MCF 10A (cell line): ENCODE results near the gene PRPF18. TPM values are rescaled to one million over a fixed set of nuclear protein-coding genes. Genes with fewer than 3 reads are reported as not detected.

Experiments
- BruUV-seq: library from RNA; stranded (reverse); fragments of 400-500 nt; replicated peaks from 2 replicates; lab custom pipeline; 2021; lab: Mats Ljungman, UMichigan
- CTCF ChIA-PET: fragments of 300-600 bp; sonication (Branson Sonifier 250); formaldehyde crosslinking; extraction: SDS; loops from one replicate; lab custom pipeline; 2021; ENCODE audit warnings: antibody characterized with exemption, inconsistent platforms; lab: Yijun Ruan, JAX
- POLR2A ChIA-PET: fragments of 300-600, 350-650 bp; sonication (Branson Sonifier 250); formaldehyde crosslinking; extraction: SDS; loops from one replicate; lab custom pipeline; 2020; ENCODE audit warnings: antibody characterized with exemption, inconsistent platforms; lab: Yijun Ruan, JAX
- DNase-seq: peaks from one replicate; pipeline ENCODE4 v3.0.0-alpha.2; 2018; ENCODE audit not compliant: unreplicated experiment
- H3K27ac Mint-ChIP-seq: one replicate; pipeline ENCODE4 v1.8.0; 2022; ENCODE audit warnings: mild to moderate bottlenecking, low read depth, mixed read lengths; ENCODE audit not compliant: unreplicated experiment
- H3K27me3 Mint-ChIP-seq: one replicate; pipeline ENCODE4 v1.8.0; 2022; ENCODE audit warnings: mixed read lengths; ENCODE audit not compliant: insufficient read depth, unreplicated experiment
- H3K36me3 Mint-ChIP-seq: one replicate; pipeline ENCODE4 v1.8.0; 2022; ENCODE audit warnings: mild to moderate bottlenecking, moderate library complexity, mixed read lengths; ENCODE audit not compliant: insufficient read depth, unreplicated experiment
- H3K4me1 Mint-ChIP-seq: one replicate; pipeline ENCODE4 v1.8.0; 2022; ENCODE audit warnings: mixed read lengths; ENCODE audit not compliant: insufficient read depth, unreplicated experiment
- H3K4me3 Mint-ChIP-seq: one replicate; pipeline ENCODE4 v1.8.0; 2022; ENCODE audit warnings: mild to moderate bottlenecking, moderate library complexity, mixed read lengths; ENCODE audit not compliant: unreplicated experiment
- H3K9me3 Mint-ChIP-seq: one replicate; pipeline ENCODE4 v1.8.0; 2022; ENCODE audit warnings: mixed read lengths; ENCODE audit not compliant: unreplicated experiment
- intact Hi-C: fragments of 100-400 bp; cut with micrococcal nuclease; formaldehyde crosslinking; loops from 2 replicates; pipeline ENCODE4 v1.14.1; 2022
- total RNA-seq: library from RNA; stranded (reverse); gene quantifications from 2 replicates; pipeline ENCODE4 v1.2.3, GENCODE V29; 2022
- TF ChIP-seq, protein P1 (sequence below): fragments of 200-600 bp; IDR thresholded peaks from one replicate; pipeline ENCODE4 v1.8.0; 2022; ENCODE audit warnings: antibody characterized with exemption, mild to moderate bottlenecking; ENCODE audit not compliant: unreplicated experiment

The PRPF18 gene
- total RNA-seq, 1 experiment from 2014 or later: 27.8 TPM

GRCh38 chr10:13670311-13670710 lies 83.5 kb downstream of the PRPF18 start:
- no peak overlapping the region for H3K4me3 Mint-ChIP-seq
- ChIA-PET POLR2A (no interaction called here), CTCF (interaction anchor here (1.0 kb wide), 1 partner anchor 9 kb away, joined by 4 read pairs; no protein-coding TSS in a partner anchor)
- H3K9me3 Mint-ChIP-seq: no peaks in the 10 kb centered on the region
- H3K27me3 Mint-ChIP-seq: no peaks in the 10 kb centered on the region
- intact Hi-C loops: no loop called here
- no peak overlapping the region for H3K27ac Mint-ChIP-seq
- no TSS peak for BruUV-seq
- no peaks in the 10 kb centered on the region for H3K36me3 Mint-ChIP-seq
- no peaks in the 10 kb centered on the region for H3K4me1 Mint-ChIP-seq
- TF ChIP-seq, protein P1, sequence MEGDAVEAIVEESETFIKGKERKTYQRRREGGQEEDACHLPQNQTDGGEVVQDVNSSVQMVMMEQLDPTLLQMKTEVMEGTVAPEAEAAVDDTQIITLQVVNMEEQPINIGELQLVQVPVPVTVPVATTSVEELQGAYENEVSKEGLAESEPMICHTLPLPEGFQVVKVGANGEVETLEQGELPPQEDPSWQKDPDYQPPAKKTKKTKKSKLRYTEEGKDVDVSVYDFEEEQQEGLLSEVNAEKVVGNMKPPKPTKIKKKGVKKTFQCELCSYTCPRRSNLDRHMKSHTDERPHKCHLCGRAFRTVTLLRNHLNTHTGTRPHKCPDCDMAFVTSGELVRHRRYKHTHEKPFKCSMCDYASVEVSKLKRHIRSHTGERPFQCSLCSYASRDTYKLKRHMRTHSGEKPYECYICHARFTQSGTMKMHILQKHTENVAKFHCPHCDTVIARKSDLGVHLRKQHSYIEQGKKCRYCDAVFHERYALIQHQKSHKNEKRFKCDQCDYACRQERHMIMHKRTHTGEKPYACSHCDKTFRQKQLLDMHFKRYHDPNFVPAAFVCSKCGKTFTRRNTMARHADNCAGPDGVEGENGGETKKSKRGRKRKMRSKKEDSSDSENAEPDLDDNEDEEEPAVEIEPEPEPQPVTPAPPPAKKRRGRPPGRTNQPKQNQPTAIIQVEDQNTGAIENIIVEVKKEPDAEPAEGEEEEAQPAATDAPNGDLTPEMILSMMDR: no peak
- no peak for DNase-seq

GRCh38 chr10:13671904-13672303 lies 85.1 kb downstream of the PRPF18 start:
- DNase-seq: no peak
- no peaks in the 10 kb centered on the region for H3K4me1 Mint-ChIP-seq
- intact Hi-C loops: no loop called here
- H3K9me3 Mint-ChIP-seq: no peaks in the 10 kb centered on the region
- no TSS peak for BruUV-seq
- ChIA-PET CTCF (interaction anchor here (0.5 kb wide), 1 partner anchor 9 kb away, joined by 3 read pairs; no protein-coding TSS in a partner anchor), POLR2A (no interaction called here)
- no peaks in the 10 kb centered on the region for H3K36me3 Mint-ChIP-seq
- H3K27me3 Mint-ChIP-seq: no peaks in the 10 kb centered on the region
- TF ChIP-seq, protein P1: no peak
- H3K27ac Mint-ChIP-seq: no peak overlapping the region
- no peak overlapping the region for H3K4me3 Mint-ChIP-seq

DNA sequence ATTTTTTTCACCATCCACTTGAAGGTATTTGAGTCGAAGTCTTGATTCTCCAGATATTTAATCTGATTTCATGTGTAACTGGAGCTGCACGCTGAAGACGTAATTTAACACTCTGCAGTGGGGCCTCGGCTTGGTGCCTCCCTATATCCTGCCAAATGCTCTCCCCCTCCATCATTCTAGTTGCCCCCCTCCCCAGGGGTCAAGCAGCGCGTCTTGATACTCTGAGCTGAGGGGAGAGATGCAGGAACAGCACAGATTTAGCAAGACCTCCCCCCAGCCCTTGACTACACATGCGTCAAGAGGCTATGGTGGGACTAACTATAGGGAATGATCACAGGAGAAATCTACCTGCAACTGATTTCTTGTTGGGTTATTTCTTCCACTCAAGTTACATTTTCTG lies 85.8 kb downstream of the PRPF18 start:
- intact Hi-C loops: no loop called here
- H3K9me3 Mint-ChIP-seq: no peaks in the 10 kb centered on the region
- H3K27ac Mint-ChIP-seq: no peak overlapping the region
- no peaks in the 10 kb centered on the region for H3K27me3 Mint-ChIP-seq
- BruUV-seq: no TSS peak
- DNase-seq: no peak
- H3K4me1 Mint-ChIP-seq: no peaks in the 10 kb centered on the region
- no peak overlapping the region for H3K4me3 Mint-ChIP-seq
- H3K36me3 Mint-ChIP-seq: no peaks in the 10 kb centered on the region
- POLR2A ChIA-PET: no interaction called here
- TF ChIP-seq, protein P1: no peak
- CTCF ChIA-PET: interaction anchor here (1.5 kb wide), 1 partner anchor 11 kb away, joined by 5 read pairs; no protein-coding TSS in a partner anchor

- H3K27ac Mint-ChIP-seq: no peak overlapping the region
- ChIA-PET POLR2A (no interaction called here), CTCF (interaction anchor here (0.7 to 1.5 kb wide), 2 partner anchors 12 to 114 kb away, joined by 3 to 5 read pairs; no protein-coding TSS in a partner anchor)
- H3K27me3 Mint-ChIP-seq: no peaks in the 10 kb centered on the region
- no TSS peak for BruUV-seq
- TF ChIP-seq, protein P1: no peak
- DNase-seq: no peak
- H3K36me3 Mint-ChIP-seq: no peaks in the 10 kb centered on the region
- no peaks in the 10 kb centered on the region for H3K9me3 Mint-ChIP-seq
- intact Hi-C loops: no loop called here
- no peaks in the 10 kb centered on the region for H3K4me1 Mint-ChIP-seq
- H3K4me3 Mint-ChIP-seq: no peak overlapping the region
Observed at GRCh38 chr10:13673156-13673555, 86.4 kb downstream of the PRPF18 start.
